Activated CD4-positive, alpha-beta T cell treated with anti-CD3 and anti-CD28 coated beads, Interleukin-2, amount 10 ng/mL, durations not matched to agents 24 days and 14 days (primary cell): Measurements from ENCODE around the gene RAB11FIP3. TPM values are rescaled to one million over a fixed set of nuclear protein-coding genes. Genes with fewer than 3 reads are reported as not detected.
"Not testable (repeated sequence)": the region's sequence is repeated elsewhere in the genome, so short reads cannot be mapped to it uniquely, and the experiment has no call there.

Experiments used
- DNase-seq: peaks from one replicate; pipeline ENCODE4 v3.0.0; 2022
- H3K27ac Mint-ChIP-seq: one replicate; pipeline ENCODE4 v1.8.0; 2022; ENCODE audit warnings: mild to moderate bottlenecking, mixed read lengths
- H3K27me3 Mint-ChIP-seq: one replicate; pipeline ENCODE4 v1.8.0; 2022; ENCODE audit warnings: mixed read lengths
- H3K36me3 Mint-ChIP-seq: one replicate; pipeline ENCODE4 v1.8.0; 2022; ENCODE audit warnings: low read depth, mild to moderate bottlenecking, mixed read lengths
- H3K4me1 Mint-ChIP-seq: one replicate; pipeline ENCODE4 v1.8.0; 2021; ENCODE audit warnings: mixed read lengths
- H3K4me3 Mint-ChIP-seq: one replicate; pipeline ENCODE4 v1.8.0; 2022; ENCODE audit warnings: mild to moderate bottlenecking, moderate library complexity, mixed read lengths
- H3K9me3 Mint-ChIP-seq: one replicate; pipeline ENCODE4 v1.8.0; 2021; ENCODE audit warnings: mixed read lengths
- intact Hi-C: fragments of 100-400 bp; cut with micrococcal nuclease; formaldehyde crosslinking; loops from one replicate; pipeline ENCODE4 v1.15.1; 2023
- total RNA-seq: library from RNA; stranded (reverse); gene quantifications from 2 replicates; pipeline ENCODE4 v1.2.3, GENCODE V29; 2022

RAB11FIP3 gene
- total RNA-seq, 1 donor from 2014 or later: 40.2 TPM

DNA sequence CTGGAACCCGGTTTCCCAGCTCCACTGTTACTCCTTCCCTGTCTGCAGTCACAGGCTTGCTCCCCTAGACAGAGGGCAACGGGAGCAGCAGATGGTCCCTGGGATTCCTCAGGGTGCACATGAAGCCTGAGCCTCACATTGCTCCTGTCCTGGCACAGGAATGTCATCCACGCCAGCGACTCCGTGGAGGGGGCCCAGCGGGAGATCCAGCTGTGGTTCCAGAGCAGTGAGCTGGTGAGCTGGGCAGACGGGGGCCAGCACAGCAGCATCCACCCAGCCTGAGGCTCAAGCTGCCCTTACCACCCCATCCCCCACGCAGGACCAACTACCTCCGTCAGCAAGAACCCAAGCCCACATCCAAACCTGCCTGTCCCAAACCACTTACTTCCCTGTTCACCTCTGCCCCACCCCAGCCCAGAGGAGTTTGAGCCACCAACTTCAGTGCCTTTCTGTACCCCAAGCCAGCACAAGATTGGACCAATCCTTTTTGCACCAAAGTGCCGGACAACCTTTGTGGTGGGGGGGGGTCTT lies 25.3 kb upstream of the RAB11FIP3 start:
- Mint-ChIP-seq H3K36me3 (no peaks in the 10 kb centered on the region), H3K4me1 (peaks cover 13% of the 10 kb centered on the region), H3K27me3 (peaks cover 9% of the 10 kb centered on the region), H3K4me3 (peak overlapping the region; percentile 84), H3K27ac (no peak overlapping the region), H3K9me3 (no peaks in the 10 kb centered on the region)
- peak; percentile 65 for DNase-seq
- intact Hi-C loops: loop anchor here (2.0 kb wide), 1 partner anchor 17 kb away; no protein-coding TSS in a partner anchor

DNA sequence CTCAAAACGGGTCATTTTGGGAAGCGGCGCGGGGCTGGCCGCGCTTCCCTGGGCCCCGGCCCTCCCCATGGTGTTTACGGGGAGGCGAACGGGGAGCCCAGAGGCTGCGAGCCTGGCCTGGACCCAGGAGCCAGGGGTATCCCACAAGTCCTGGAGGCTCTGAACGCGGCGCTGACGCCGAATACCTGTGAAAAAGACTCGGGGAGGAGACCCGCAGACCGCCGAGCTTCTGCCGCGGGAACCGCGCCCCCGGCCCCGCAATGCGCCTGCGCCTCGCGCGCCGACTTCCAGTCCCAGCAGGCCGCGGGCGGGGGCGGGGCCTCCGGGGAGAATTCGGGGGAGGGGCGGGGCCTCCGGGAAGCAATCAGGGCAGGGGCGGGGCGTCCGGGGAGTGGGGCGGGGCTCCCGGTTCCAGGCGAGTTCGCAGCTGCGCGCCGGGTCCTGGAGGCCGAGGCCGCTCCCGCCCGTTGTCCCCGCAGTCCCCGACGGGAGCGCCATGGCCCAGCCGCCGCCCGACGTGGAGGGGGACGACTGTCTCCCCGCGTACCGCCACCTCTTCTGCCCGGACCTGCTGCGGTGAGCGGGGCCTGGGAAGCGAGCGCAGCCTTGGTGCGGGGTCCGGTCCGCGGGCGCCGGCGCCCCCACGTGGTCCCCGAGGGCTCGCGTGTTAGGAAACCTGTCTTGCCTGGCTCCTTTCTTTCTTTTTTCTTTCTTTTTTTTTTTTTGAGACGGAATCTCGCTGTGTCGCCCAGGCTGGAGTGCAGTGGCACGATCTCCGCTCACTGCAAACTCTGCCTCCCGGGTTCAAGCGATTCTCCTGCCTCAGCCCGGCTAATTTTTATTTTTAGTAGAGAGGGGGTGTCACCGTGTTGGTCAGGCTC lies 23.7 kb upstream of the RAB11FIP3 start, which contains the start of gene DECR2:
Gene DECR2, plus strand, starts transcription at position 418 of the 881 bp plus-strand sequence. Its CDS starts 79 bp downstream, at position 497.
- no peaks in the 10 kb centered on the region for H3K36me3 Mint-ChIP-seq
- H3K4me1 Mint-ChIP-seq: peaks cover 11% of the 10 kb centered on the region
- DNase-seq: peak; percentile 98
- H3K9me3 Mint-ChIP-seq: no peaks in the 10 kb centered on the region
- intact Hi-C loops: loop anchor here (2.0 kb wide), 1 partner anchor 19 kb away; no protein-coding TSS in a partner anchor
- H3K27me3 Mint-ChIP-seq: peaks cover 1% of the 10 kb centered on the region
- H3K4me3 Mint-ChIP-seq: peak within 1 kb of the TSS; percentile 84
- peak within 1 kb of the TSS; percentile 84 for H3K27ac Mint-ChIP-seq

DNA sequence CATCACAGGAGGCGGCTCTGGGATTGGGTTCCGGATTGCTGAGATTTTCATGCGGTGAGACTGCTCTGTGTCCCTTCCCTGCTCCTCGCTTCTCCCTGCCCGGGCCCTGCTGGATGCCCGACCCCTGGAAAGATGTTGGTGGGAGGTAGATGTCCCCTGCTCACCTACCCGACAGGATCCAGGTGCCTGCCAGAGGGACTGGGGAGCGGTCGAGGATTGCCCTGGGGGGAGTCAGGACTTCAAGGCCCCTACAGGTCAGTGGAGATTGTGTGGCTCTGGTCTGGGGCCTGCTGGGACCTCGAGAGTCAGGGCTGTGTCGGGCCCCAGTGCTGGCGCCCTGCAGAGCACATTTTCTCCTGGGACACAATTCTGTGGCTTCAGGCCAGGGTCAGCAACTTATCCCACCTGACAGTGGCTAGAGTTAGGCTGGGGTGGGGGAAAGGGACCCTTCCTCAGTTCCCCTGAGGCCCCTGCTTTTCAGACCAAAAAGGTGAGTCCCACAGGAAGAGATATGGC lies 20.4 kb upstream of the RAB11FIP3 start:
- intact Hi-C loops: no loop called here
- H3K36me3 Mint-ChIP-seq: no peaks in the 10 kb centered on the region
- DNase-seq: no peak
- no peak overlapping the region for H3K27ac Mint-ChIP-seq
- H3K27me3 Mint-ChIP-seq: no peaks in the 10 kb centered on the region
- H3K9me3 Mint-ChIP-seq: no peaks in the 10 kb centered on the region
- peaks cover 7% of the 10 kb centered on the region for H3K4me1 Mint-ChIP-seq
- H3K4me3 Mint-ChIP-seq: no peak overlapping the region

DNA sequence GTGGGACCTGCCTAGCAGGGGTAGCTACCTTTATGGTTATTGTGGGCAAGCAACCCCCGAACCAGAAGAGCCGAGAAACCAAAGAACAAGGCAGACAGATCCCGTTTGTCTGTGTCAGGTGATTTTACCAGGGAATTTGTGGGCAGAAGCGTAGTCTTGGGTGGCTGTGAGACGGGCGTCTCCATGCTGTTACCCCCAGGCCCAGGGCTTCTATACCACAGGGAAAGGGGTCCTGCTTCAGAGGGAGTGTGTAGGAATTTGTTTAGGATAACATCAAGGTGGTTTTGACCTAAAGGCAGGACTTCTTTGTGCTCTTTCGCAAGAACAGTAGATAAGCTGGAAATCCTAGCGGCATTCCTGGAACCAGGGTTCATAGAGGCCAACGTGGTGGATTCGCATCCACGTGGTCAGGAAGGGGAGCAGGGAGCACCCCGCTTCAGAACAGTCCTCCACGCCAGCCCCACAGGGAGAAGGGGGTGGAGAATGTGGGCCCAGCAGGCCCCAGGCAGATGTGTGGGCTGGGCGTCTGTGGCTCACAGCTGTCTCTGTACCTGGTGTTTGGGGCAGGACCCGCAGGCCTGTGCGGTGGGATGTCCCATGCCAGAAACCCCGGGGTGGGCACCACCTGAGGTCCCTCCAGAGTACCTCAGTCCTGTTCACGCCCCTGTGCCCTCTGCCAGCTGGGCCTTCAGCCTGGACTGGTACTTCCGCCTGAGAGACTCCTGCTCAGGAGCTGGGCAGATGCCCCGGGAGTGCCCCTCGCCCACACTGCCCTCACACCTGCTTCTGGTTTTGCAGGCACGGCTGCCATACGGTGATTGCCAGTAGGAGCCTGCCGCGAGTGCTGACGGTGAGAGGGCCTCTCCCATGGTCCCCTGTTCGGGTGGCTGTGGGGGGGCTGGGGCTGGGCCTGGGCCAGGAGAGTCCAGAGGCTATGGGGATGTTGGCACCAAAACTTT lies 19.6 kb upstream of the RAB11FIP3 start:
- Mint-ChIP-seq H3K4me1 (no peaks in the 10 kb centered on the region), H3K27ac (no peak overlapping the region), H3K4me3 (no peak overlapping the region), H3K27me3 (no peaks in the 10 kb centered on the region), H3K9me3 (no peaks in the 10 kb centered on the region), H3K36me3 (no peaks in the 10 kb centered on the region)
- intact Hi-C loops: no loop called here
- no peak for DNase-seq

DNA sequence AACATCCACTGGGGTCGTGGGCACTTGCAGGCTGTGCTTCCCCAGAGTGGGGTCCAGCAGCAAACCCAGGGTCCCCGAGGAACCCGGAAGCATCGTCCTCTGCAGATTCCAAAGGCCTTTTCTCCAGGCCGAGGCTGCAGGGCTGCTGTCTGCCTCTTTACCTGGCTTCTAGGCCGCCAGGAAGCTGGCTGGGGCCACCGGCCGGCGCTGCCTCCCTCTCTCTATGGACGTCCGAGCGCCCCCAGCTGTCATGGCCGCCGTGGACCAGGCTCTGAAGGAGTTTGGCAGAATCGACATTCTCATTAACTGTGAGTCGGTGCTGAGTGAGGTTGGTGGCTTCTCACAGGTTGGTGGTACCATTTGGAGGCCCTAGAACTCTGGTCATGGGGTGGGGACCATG lies 18.2 kb upstream of the RAB11FIP3 start:
- H3K36me3 Mint-ChIP-seq: no peaks in the 10 kb centered on the region
- intact Hi-C loops: no loop called here
- H3K27ac Mint-ChIP-seq: no peak overlapping the region
- no peaks in the 10 kb centered on the region for H3K27me3 Mint-ChIP-seq
- no peaks in the 10 kb centered on the region for H3K9me3 Mint-ChIP-seq
- DNase-seq: no peak
- no peaks in the 10 kb centered on the region for H3K4me1 Mint-ChIP-seq
- H3K4me3 Mint-ChIP-seq: no peak overlapping the region

GRCh38 chr16:410516-411178 lies 14.8 kb upstream of the RAB11FIP3 start:
- Mint-ChIP-seq H3K4me3 (no peak overlapping the region), H3K36me3 (no peaks in the 10 kb centered on the region), H3K27ac (no peak overlapping the region), H3K27me3 (no peaks in the 10 kb centered on the region), H3K9me3 (no peaks in the 10 kb centered on the region), H3K4me1 (no peaks in the 10 kb centered on the region)
- intact Hi-C loops: no loop called here
- no peak for DNase-seq

DNA sequence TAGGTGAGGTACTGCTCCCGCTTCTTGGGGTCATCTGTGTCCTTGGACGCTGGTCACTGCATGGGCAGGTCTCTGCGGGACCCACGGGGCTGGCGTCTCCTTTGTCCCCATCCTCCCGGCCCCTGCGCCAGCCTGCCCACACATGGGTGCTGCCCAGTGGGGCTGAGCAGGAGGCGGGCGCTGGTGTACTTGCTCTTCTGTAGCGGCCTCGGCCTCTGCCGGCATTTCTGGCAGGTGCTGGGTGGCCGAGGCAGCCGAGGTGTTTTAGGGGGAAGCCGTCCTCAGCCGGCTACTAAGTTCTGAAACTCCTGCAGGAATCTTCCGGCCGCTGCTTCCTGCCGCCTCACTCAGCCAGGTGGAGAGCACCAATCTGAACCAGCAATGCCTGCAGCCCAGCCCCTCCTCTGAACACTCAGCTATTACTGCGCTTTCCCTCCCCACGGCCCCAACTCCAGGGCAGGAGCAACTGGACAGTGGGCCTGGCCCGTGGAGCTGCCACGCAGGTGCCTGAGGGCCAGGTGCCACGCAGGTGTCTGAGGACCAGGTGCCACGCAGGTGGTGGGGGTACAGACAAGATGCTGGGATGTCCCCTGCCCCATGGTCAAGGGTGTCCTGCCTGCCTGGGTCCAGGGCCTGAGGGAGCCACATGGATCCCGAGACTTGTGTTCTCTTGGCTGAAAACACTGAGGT lies 13.7 kb upstream of the RAB11FIP3 start:
- intact Hi-C loops: no loop called here
- Mint-ChIP-seq H3K27me3 (no peaks in the 10 kb centered on the region), H3K9me3 (no peaks in the 10 kb centered on the region), H3K36me3 (no peaks in the 10 kb centered on the region), H3K4me3 (no peak overlapping the region), H3K27ac (no peak overlapping the region), H3K4me1 (no peaks in the 10 kb centered on the region)
- no peak for DNase-seq

- no peak for DNase-seq
- no peaks in the 10 kb centered on the region for H3K4me1 Mint-ChIP-seq
- H3K27ac Mint-ChIP-seq: no peak overlapping the region
- no peaks in the 10 kb centered on the region for H3K9me3 Mint-ChIP-seq
- intact Hi-C loops: no loop called here
- H3K27me3 Mint-ChIP-seq: no peaks in the 10 kb centered on the region
- H3K36me3 Mint-ChIP-seq: no peaks in the 10 kb centered on the region
- no peak overlapping the region for H3K4me3 Mint-ChIP-seq
These were observed 10.9 kb upstream of the RAB11FIP3 start for GRCh38 chr16:414395-415169.

DNA sequence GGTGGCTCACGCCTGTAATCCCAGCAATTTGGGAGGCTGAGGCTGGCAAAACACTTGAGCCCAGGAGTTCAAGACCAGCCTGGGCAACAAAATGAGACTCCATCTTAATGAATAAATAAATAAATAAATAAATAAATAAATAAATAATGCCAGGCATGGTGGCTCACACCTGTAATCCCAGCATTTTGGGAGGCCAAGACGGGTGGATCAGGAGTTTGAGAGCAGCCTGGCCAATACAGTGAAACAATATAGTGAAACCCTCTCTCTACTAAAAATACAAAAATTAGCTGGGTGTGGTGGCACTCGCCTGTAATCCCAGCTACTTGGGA lies 10.3 kb upstream of the RAB11FIP3 start:
- H3K27ac Mint-ChIP-seq, H3K4me1 Mint-ChIP-seq, H3K9me3 Mint-ChIP-seq, DNase-seq, H3K36me3 Mint-ChIP-seq, intact Hi-C loops, H3K4me3 Mint-ChIP-seq, H3K27me3 Mint-ChIP-seq: not testable (repeated sequence)

DNA sequence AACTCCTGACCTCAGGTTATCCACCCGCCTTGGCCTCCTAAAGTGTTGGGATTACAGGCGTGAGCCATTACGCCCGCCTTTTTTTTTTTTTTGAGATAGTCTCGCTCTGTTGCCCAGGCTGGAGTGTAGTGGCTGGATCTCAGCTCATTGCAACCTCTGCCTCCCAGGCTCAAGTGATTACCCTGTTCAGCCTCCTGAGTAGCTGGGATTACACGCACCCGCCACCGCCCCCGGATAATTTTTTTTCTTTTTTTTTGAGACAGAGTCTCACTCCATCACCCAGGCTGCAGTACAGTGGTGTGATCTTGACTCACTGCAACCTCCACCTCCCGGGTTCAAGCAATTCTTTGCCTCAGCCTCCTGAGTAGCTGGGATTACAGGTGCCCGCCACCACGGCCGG lies 3.3 kb upstream of the RAB11FIP3 start:
- intact Hi-C loops, DNase-seq, H3K36me3 Mint-ChIP-seq, H3K27ac Mint-ChIP-seq, H3K9me3 Mint-ChIP-seq, H3K4me3 Mint-ChIP-seq: not testable (repeated sequence)
- Mint-ChIP-seq H3K27me3 (peaks cover 15% of the 10 kb centered on the region), H3K4me1 (peaks cover 11% of the 10 kb centered on the region)

DNA sequence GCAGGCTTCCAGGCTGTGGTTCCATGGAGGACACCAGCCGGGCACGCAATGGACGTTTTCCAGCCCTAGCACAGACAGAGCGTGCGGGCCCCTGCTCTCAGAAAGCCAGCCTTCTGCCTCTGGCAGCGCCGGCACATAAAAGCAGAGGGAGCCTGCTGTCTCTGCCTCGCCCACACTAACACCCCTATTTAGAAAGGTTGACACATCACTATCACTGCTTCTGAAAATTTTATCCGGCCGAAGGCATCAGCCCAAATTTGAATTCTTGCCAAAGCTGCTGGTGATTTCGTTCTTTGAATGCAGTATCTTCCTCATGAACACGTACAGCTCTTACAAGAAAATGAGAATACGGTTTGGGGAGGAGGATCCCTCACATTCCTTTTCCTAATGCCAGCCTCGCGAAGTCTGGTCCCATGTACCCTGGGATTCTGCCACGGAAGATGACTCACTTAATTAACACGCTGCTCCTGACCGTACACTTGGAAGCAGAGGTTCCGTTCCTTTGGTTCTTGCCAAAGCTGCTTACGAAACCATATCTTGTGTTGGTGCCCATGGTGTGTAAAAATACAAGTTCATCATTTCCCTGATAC lies 1.3 kb upstream of the RAB11FIP3 start:
- Mint-ChIP-seq H3K36me3 (peaks cover 5% of the 10 kb centered on the region), H3K9me3 (no peaks in the 10 kb centered on the region), H3K4me3 (peak overlapping the region; percentile 86), H3K27ac (no peak overlapping the region), H3K4me1 (peaks cover 25% of the 10 kb centered on the region), H3K27me3 (peaks cover 16% of the 10 kb centered on the region)
- intact Hi-C loops: loop anchor here (2.0 kb wide), 1 partner anchor 101 kb away; no protein-coding TSS in a partner anchor
- no peak for DNase-seq

DNA sequence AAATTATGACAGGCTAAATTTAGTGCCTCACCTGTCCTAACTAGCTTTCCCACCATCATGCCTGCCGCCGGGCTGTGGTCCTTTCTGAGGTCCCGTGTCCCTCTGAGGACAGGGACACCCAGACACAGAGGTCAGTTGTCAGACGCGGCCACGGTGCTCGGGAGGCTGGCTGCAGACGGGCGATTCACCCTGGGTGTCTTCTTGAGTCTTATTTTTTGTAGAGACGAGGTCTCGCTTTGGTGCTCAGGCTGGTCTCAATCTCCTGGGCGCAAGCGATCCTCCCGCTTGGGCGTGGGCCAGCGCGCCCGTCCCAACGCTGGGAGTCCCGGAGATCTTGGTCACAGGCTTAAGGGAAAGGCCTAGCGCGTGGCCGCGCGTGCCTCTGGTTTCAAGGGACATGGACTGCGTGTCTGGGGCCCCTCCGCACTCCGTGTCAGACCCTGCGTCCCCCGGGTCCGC lies 797 bp upstream of the RAB11FIP3 start:
- Mint-ChIP-seq H3K27ac (peak overlapping the region; percentile 69), H3K9me3 (no peaks in the 10 kb centered on the region), H3K27me3 (peaks cover 16% of the 10 kb centered on the region), H3K4me3 (peak overlapping the region; percentile 86), H3K4me1 (peaks cover 25% of the 10 kb centered on the region), H3K36me3 (peaks cover 5% of the 10 kb centered on the region)
- DNase-seq: no peak
- intact Hi-C loops: loop anchor here (1.0 to 2.0 kb wide), 2 partner anchors 100 to 165 kb away; no protein-coding TSS in a partner anchor
